ENCODE results near the gene STAM2.

The STAM2 gene

DNA sequence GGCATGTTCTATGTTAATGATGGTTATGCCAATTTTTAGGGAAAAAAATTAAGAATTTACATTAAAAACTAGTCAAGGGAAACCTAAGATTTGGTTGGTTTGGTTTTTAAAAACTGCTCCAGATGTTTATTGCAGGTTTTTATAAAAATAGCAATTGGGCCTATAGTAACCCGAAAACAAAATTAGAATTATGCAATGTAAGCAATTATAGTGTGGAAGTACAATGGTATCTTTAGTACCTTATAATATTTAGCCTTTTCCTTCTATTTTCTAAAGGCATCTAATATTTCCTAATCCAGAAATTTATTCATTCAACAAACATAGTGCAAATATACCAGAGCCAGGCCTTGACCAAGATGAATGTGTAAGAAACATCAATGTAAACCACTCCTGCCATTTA, 104.0 kb downstream of the STAM2 start:
- H2BK120ac ChIP-seq (ENCODE audit: low read depth, low read length): no peak overlapping the region
- no peak overlapping the region for H3K14ac ChIP-seq (ENCODE audit: low read length)
- no peak overlapping the region for H3K9ac ChIP-seq (ENCODE audit: low read depth, low read length, poor library complexity)
- no peak overlapping the region for H2BK15ac ChIP-seq (ENCODE audit: low read length)
- H3K4me3 ChIP-seq (ENCODE audit: low read length in 2 of 2): no peak overlapping the region
- H2AK5ac ChIP-seq (ENCODE audit: low read depth, low read length): no peak overlapping the region
- H3K9me3 ChIP-seq (replicated peaks in 1 of 2; ENCODE audit: control insufficient read depth in 2 of 2, insufficient read depth in 1 of 2, low read depth in 1 of 2, low read length in 2 of 2): no peaks in the 10 kb centered on the region
- H2AFZ ChIP-seq (ENCODE audit: low read length): no peak overlapping the region
- no peak overlapping the region for H3K27ac ChIP-seq (replicated peaks; ENCODE audit: low read length)
- no peak overlapping the region for H2BK5ac ChIP-seq (ENCODE audit: low read length)
- no peak overlapping the region for H4K8ac ChIP-seq (ENCODE audit: low read depth, low read length)
- H4K91ac ChIP-seq (ENCODE audit: low read depth, low read length, poor library complexity): no peak overlapping the region
- no CpG with 5 or more reads among the region's 1 CpG for WGBS, 2 donors (ENCODE audit: extremely low coverage in 2 of 2, insufficient read length in 2 of 2, insufficient replicate concordance in 1 of 2)
- H3K4ac ChIP-seq (ENCODE audit: low read length): no peak overlapping the region
- H3K4me2 ChIP-seq (ENCODE audit: insufficient read depth, low read length, poor library complexity, severe bottlenecking): no peak overlapping the region
- DNase-seq (ENCODE audit: low spot score): no peak
- H3K36me3 ChIP-seq (replicated peaks in 1 of 2; ENCODE audit: control insufficient read depth in 2 of 2, insufficient read depth in 2 of 2, low read length in 2 of 2): no peaks in the 10 kb centered on the region
- no peak overlapping the region for H3K23ac ChIP-seq (ENCODE audit: low read depth, low read length, poor library complexity)
- H3K79me1 ChIP-seq (ENCODE audit: low read depth, low read length): peaks cover 2% of the 10 kb centered on the region
- peaks cover 0 to 2% of the 10 kb centered on the region in 2 donors for H3K4me1 ChIP-seq (ENCODE audit: control insufficient read depth in 2 of 2, insufficient read depth in 1 of 2, low read depth in 1 of 2, low read length in 2 of 2)
- no peak overlapping the region for H2BK12ac ChIP-seq (ENCODE audit: low read length)
- no peak overlapping the region for H3K18ac ChIP-seq (ENCODE audit: low read length)
- H3K27me3 ChIP-seq (ENCODE audit: control insufficient read depth in 3 of 3, insufficient read depth in 3 of 3, low read depth in 1 of 3, low read length in 3 of 3): no peaks in the 10 kb centered on the region

DNA sequence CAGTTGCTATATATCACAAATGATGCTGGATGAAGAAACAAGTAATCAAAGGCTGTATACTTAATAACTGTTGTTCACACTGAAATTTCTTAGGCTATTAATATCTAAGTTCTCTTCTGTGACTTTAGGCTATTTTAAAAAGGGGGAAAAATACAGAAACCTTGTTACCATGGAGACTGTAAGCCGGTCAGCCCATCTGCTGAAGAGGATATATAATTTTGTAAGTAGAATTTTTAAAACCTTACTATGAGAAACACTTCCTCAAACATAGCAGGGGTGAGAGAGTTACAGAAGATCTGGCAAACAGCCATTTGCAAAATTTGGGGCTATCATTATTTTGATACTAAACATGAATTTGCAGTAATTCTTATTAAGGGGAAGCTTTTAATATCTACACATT, 104.5 kb downstream of the STAM2 start:
- Histone ChIP-seq H3K27ac (replicated peaks; ENCODE audit: low read length) (no peak overlapping the region), H3K4me3 (ENCODE audit: low read length in 2 of 2) (no peak overlapping the region), H2AFZ (ENCODE audit: low read length) (no peak overlapping the region), H2BK120ac (ENCODE audit: low read depth, low read length) (no peak overlapping the region), H3K4me2 (ENCODE audit: insufficient read depth, low read length, poor library complexity, severe bottlenecking) (no peak overlapping the region), H4K8ac (ENCODE audit: low read depth, low read length) (no peak overlapping the region), H2BK15ac (ENCODE audit: low read length) (no peak overlapping the region), H3K27me3 (ENCODE audit: control insufficient read depth in 3 of 3, insufficient read depth in 3 of 3, low read depth in 1 of 3, low read length in 3 of 3) (no peaks in the 10 kb centered on the region), H3K36me3 (replicated peaks in 1 of 2; ENCODE audit: control insufficient read depth in 2 of 2, insufficient read depth in 2 of 2, low read length in 2 of 2) (no peaks in the 10 kb centered on the region), H3K23ac (ENCODE audit: low read depth, low read length, poor library complexity) (no peak overlapping the region), H3K4ac (ENCODE audit: low read length) (no peak overlapping the region), H3K79me1 (ENCODE audit: low read depth, low read length) (peaks cover 2% of the 10 kb centered on the region), H2BK12ac (ENCODE audit: low read length) (no peak overlapping the region), H2BK5ac (ENCODE audit: low read length) (no peak overlapping the region), H3K18ac (ENCODE audit: low read length) (no peak overlapping the region), H4K91ac (ENCODE audit: low read depth, low read length, poor library complexity) (no peak overlapping the region), H3K4me1 (ENCODE audit: control insufficient read depth in 2 of 2, insufficient read depth in 1 of 2, low read depth in 1 of 2, low read length in 2 of 2) (peaks cover 0 to 2% of the 10 kb centered on the region in 2 donors), H2AK5ac (ENCODE audit: low read depth, low read length) (no peak overlapping the region), H3K9ac (ENCODE audit: low read depth, low read length, poor library complexity) (no peak overlapping the region), H3K9me3 (replicated peaks in 1 of 2; ENCODE audit: control insufficient read depth in 2 of 2, insufficient read depth in 1 of 2, low read depth in 1 of 2, low read length in 2 of 2) (no peaks in the 10 kb centered on the region), H3K14ac (ENCODE audit: low read length) (no peak overlapping the region)
- no CpG with 5 or more reads among the region's 1 CpG for WGBS, 2 donors (ENCODE audit: extremely low coverage in 2 of 2, insufficient read length in 2 of 2, insufficient replicate concordance in 1 of 2)
- DNase-seq (ENCODE audit: low spot score): no peak

DNA sequence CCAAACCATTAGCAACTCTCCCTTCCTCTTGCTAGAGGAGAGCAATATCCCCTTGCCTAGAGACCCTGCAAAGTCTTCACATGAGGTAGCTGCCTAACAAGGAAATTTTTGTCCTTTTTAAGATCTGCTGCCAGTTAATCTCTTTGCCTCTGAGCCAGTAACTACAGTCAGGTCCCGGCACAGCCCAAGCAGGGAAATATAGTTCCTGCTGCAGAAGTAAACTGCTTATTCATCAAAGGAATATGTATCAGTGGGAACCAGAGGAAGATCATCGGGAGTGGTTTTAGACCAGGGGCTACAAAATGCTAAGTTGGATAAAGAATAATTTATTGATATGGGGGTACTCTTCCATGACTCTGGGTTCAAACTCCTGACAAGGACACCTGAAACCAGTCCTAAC, 107.3 kb downstream of the STAM2 start:
- Histone ChIP-seq H3K4me3 (ENCODE audit: low read length in 2 of 2) (no peak overlapping the region), H2BK5ac (ENCODE audit: low read length) (no peak overlapping the region), H3K18ac (ENCODE audit: low read length) (no peak overlapping the region), H2BK120ac (ENCODE audit: low read depth, low read length) (no peak overlapping the region), H2AK5ac (ENCODE audit: low read depth, low read length) (no peak overlapping the region), H4K91ac (ENCODE audit: low read depth, low read length, poor library complexity) (no peak overlapping the region), H3K27ac (replicated peaks; ENCODE audit: low read length) (no peak overlapping the region), H3K9ac (ENCODE audit: low read depth, low read length, poor library complexity) (no peak overlapping the region), H2BK12ac (ENCODE audit: low read length) (no peak overlapping the region), H3K4me1 (ENCODE audit: control insufficient read depth in 2 of 2, insufficient read depth in 1 of 2, low read depth in 1 of 2, low read length in 2 of 2) (no peaks in the 10 kb centered on the region), H3K27me3 (ENCODE audit: control insufficient read depth in 3 of 3, insufficient read depth in 3 of 3, low read depth in 1 of 3, low read length in 3 of 3) (no peaks in the 10 kb centered on the region), H4K8ac (ENCODE audit: low read depth, low read length) (no peak overlapping the region), H3K14ac (ENCODE audit: low read length) (no peak overlapping the region), H3K23ac (ENCODE audit: low read depth, low read length, poor library complexity) (no peak overlapping the region), H3K36me3 (replicated peaks in 1 of 2; ENCODE audit: control insufficient read depth in 2 of 2, insufficient read depth in 2 of 2, low read length in 2 of 2) (no peaks in the 10 kb centered on the region), H3K9me3 (replicated peaks in 1 of 2; ENCODE audit: control insufficient read depth in 2 of 2, insufficient read depth in 1 of 2, low read depth in 1 of 2, low read length in 2 of 2) (no peaks in the 10 kb centered on the region), H3K4me2 (ENCODE audit: insufficient read depth, low read length, poor library complexity, severe bottlenecking) (no peak overlapping the region), H3K4ac (ENCODE audit: low read length) (no peak overlapping the region), H2BK15ac (ENCODE audit: low read length) (no peak overlapping the region), H3K79me1 (ENCODE audit: low read depth, low read length) (no peaks in the 10 kb centered on the region), H2AFZ (ENCODE audit: low read length) (no peak overlapping the region)
- DNase-seq (ENCODE audit: low spot score): no peak
- WGBS, 2 donors (ENCODE audit: extremely low coverage in 2 of 2, insufficient read length in 2 of 2, insufficient replicate concordance in 1 of 2): no CpG with 5 or more reads among the region's 2 CpGs

DNA sequence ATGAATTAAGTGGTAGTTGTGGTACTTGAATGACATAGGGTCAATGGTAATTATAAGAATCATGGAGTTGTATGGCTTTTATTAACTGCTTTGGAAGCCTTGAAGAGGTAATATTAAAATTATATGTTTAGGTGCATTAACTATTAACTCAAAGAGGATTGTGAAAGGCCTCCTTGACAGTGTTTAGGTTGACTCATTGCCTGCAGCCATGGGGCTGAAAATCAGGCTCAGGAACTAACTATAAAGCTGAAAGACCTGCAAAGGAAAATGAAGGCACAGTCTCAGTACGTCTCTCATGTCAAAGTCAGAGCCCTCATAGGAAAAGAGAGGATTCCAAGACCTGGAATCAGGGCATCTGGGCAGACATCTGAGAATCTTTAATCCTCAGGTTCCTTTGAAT, 107.7 kb downstream of the STAM2 start:
- Histone ChIP-seq H3K18ac (ENCODE audit: low read length) (no peak overlapping the region), H2BK120ac (ENCODE audit: low read depth, low read length) (no peak overlapping the region), H3K36me3 (replicated peaks in 1 of 2; ENCODE audit: control insufficient read depth in 2 of 2, insufficient read depth in 2 of 2, low read length in 2 of 2) (no peaks in the 10 kb centered on the region), H3K23ac (ENCODE audit: low read depth, low read length, poor library complexity) (no peak overlapping the region), H3K4me3 (ENCODE audit: low read length in 2 of 2) (no peak overlapping the region), H3K9ac (ENCODE audit: low read depth, low read length, poor library complexity) (no peak overlapping the region), H3K4me1 (ENCODE audit: control insufficient read depth in 2 of 2, insufficient read depth in 1 of 2, low read depth in 1 of 2, low read length in 2 of 2) (no peaks in the 10 kb centered on the region), H2BK15ac (ENCODE audit: low read length) (no peak overlapping the region), H3K27me3 (ENCODE audit: control insufficient read depth in 3 of 3, insufficient read depth in 3 of 3, low read depth in 1 of 3, low read length in 3 of 3) (no peaks in the 10 kb centered on the region), H3K14ac (ENCODE audit: low read length) (no peak overlapping the region), H4K91ac (ENCODE audit: low read depth, low read length, poor library complexity) (no peak overlapping the region), H2BK5ac (ENCODE audit: low read length) (no peak overlapping the region), H2AK5ac (ENCODE audit: low read depth, low read length) (no peak overlapping the region), H2BK12ac (ENCODE audit: low read length) (no peak overlapping the region), H3K9me3 (replicated peaks in 1 of 2; ENCODE audit: control insufficient read depth in 2 of 2, insufficient read depth in 1 of 2, low read depth in 1 of 2, low read length in 2 of 2) (no peaks in the 10 kb centered on the region), H2AFZ (ENCODE audit: low read length) (no peak overlapping the region), H3K4ac (ENCODE audit: low read length) (no peak overlapping the region), H3K4me2 (ENCODE audit: insufficient read depth, low read length, poor library complexity, severe bottlenecking) (no peak overlapping the region), H3K27ac (replicated peaks; ENCODE audit: low read length) (no peak overlapping the region), H4K8ac (ENCODE audit: low read depth, low read length) (no peak overlapping the region), H3K79me1 (ENCODE audit: low read depth, low read length) (no peaks in the 10 kb centered on the region)
- no peak for DNase-seq (ENCODE audit: low spot score)
- WGBS, 2 donors (ENCODE audit: extremely low coverage in 2 of 2, insufficient read length in 2 of 2, insufficient replicate concordance in 1 of 2): no CpG with 5 or more reads among the region's 1 CpG
